ENCODE results near the gene DPF1. TPM values are rescaled to one million over a fixed set of nuclear protein-coding genes. Genes with fewer than 3 reads are reported as not detected.
A peak's percentile ranks its signal among the peaks of the same experiment; 100 is the strongest.
"Not testable (repeated sequence)": the region's sequence is repeated elsewhere in the genome, so short reads cannot be mapped to it uniquely, and the experiment has no call there.

Gene DPF1
- total RNA-seq, 1 experiment from 2014 or later = 10.5 TPM

GRCh38 chr19:38261942-38262341 is 37.9 kb upstream of the DPF1 start:
- DNase-seq (ENCODE audit: low read depth in 1 of 2, low spot score in 2 of 2); H3K27me3 ChIP-seq (replicated peaks); H3K9me3 ChIP-seq (replicated peaks); H3K4me3 ChIP-seq; H3K27ac ChIP-seq; H3K36me3 ChIP-seq: not testable (repeated sequence)
- peaks cover 12% of the 10 kb centered on the region for H3K4me1 ChIP-seq (replicated peaks)

- H3K4me3 ChIP-seq = peak overlapping the region; percentile 31; the same call in 1 of the 2 replicates
- H3K4me1 ChIP-seq (replicated peaks) = peaks cover 39% of the 10 kb centered on the region
- H3K36me3 ChIP-seq = no peaks in the 10 kb centered on the region
- peaks cover 9% of the 10 kb centered on the region; the same call in 1 of the 2 replicates for H3K27me3 ChIP-seq (replicated peaks)
- no peak overlapping the region for H3K27ac ChIP-seq
- DNase-seq (ENCODE audit: low read depth in 1 of 2, low spot score in 2 of 2) = no peak
- no peaks in the 10 kb centered on the region for H3K9me3 ChIP-seq (replicated peaks)
Observed at GRCh38 chr19:38255383-38256014, 31.5 kb upstream of the DPF1 start.

- Histone ChIP-seq H3K27ac (no peak overlapping the region), H3K9me3 (replicated peaks) (no peaks in the 10 kb centered on the region), H3K27me3 (replicated peaks) (peaks cover 9% of the 10 kb centered on the region; the same call in 1 of the 2 replicates), H3K36me3 (no peaks in the 10 kb centered on the region), H3K4me1 (replicated peaks) (peaks cover 39% of the 10 kb centered on the region), H3K4me3 (no peak overlapping the region)
- DNase-seq (ENCODE audit: low read depth in 1 of 2, low spot score in 2 of 2) = no peak
Observed at GRCh38 chr19:38253788-38254187, 29.8 kb upstream of the DPF1 start.

GRCh38 chr19:38252941-38253691 is 29.1 kb upstream of the DPF1 start:
- H3K27ac ChIP-seq = no peak overlapping the region

GRCh38 chr19:38252385-38252784 is 28.4 kb upstream of the DPF1 start:
- no peak overlapping the region for H3K27ac ChIP-seq
- H3K27me3 ChIP-seq (replicated peaks) = peaks cover 9% of the 10 kb centered on the region; the same call in 1 of the 2 replicates
- no peaks in the 10 kb centered on the region for H3K36me3 ChIP-seq
- H3K4me3 ChIP-seq = no peak overlapping the region
- H3K4me1 ChIP-seq (replicated peaks) = peaks cover 39% of the 10 kb centered on the region
- H3K9me3 ChIP-seq (replicated peaks) = no peaks in the 10 kb centered on the region
- DNase-seq (ENCODE audit: low read depth in 1 of 2, low spot score in 2 of 2) = no peak

More at GRCh38 chr19:38252941-38253691, 29.1 kb upstream of the DPF1 start:
- H3K4me3 ChIP-seq = no peak overlapping the region
- peaks cover 39% of the 10 kb centered on the region for H3K4me1 ChIP-seq (replicated peaks)
- peaks cover 9% of the 10 kb centered on the region; the same call in 1 of the 2 replicates for H3K27me3 ChIP-seq (replicated peaks)
- no peak for DNase-seq (ENCODE audit: low read depth in 1 of 2, low spot score in 2 of 2)
- H3K36me3 ChIP-seq = no peaks in the 10 kb centered on the region
- no peaks in the 10 kb centered on the region for H3K9me3 ChIP-seq (replicated peaks)

GRCh38 chr19:38251564-38252051 is 27.6 kb upstream of the DPF1 start:
- Histone ChIP-seq H3K4me1 (replicated peaks) (peaks cover 37% of the 10 kb centered on the region), H3K27ac (no peak overlapping the region), H3K9me3 (replicated peaks) (no peaks in the 10 kb centered on the region), H3K36me3 (no peaks in the 10 kb centered on the region), H3K27me3 (replicated peaks) (peaks cover 7% of the 10 kb centered on the region; the same call in 1 of the 2 replicates), H3K4me3 (no peak overlapping the region)
- no peak for DNase-seq (ENCODE audit: low read depth in 1 of 2, low spot score in 2 of 2)

GRCh38 chr19:38250821-38251563 is 27.0 kb upstream of the DPF1 start:
- no peak for DNase-seq (ENCODE audit: low read depth in 1 of 2, low spot score in 2 of 2)
- Histone ChIP-seq H3K27me3 (replicated peaks) (peaks cover under 1% of the 10 kb centered on the region; the same call in 1 of the 2 replicates), H3K36me3 (no peaks in the 10 kb centered on the region), H3K4me3 (no peak overlapping the region), H3K27ac (no peak overlapping the region), H3K4me1 (replicated peaks) (peaks cover 31% of the 10 kb centered on the region), H3K9me3 (replicated peaks) (no peaks in the 10 kb centered on the region)

GRCh38 chr19:38250428-38250820 is 26.4 kb upstream of the DPF1 start:
- no peak for DNase-seq (ENCODE audit: low read depth in 1 of 2, low spot score in 2 of 2)
- Histone ChIP-seq H3K27me3 (replicated peaks) (no peaks in the 10 kb centered on the region), H3K36me3 (no peaks in the 10 kb centered on the region), H3K27ac (no peak overlapping the region), H3K4me1 (replicated peaks) (peaks cover 25% of the 10 kb centered on the region), H3K9me3 (replicated peaks) (no peaks in the 10 kb centered on the region), H3K4me3 (no peak overlapping the region)

GRCh38 chr19:38248421-38248820 is 24.4 kb upstream of the DPF1 start:
- no peak for DNase-seq (ENCODE audit: low read depth in 1 of 2, low spot score in 2 of 2)
- Histone ChIP-seq H3K27me3 (replicated peaks) (no peaks in the 10 kb centered on the region), H3K9me3 (replicated peaks) (no peaks in the 10 kb centered on the region), H3K36me3 (no peaks in the 10 kb centered on the region), H3K4me1 (replicated peaks) (peaks cover 17% of the 10 kb centered on the region), H3K27ac (no peak overlapping the region), H3K4me3 (no peak overlapping the region)

GRCh38 chr19:38247734-38248268 is 23.8 kb upstream of the DPF1 start:
- no peak for DNase-seq (ENCODE audit: low read depth in 1 of 2, low spot score in 2 of 2)
- peaks cover 11% of the 10 kb centered on the region for H3K4me1 ChIP-seq (replicated peaks)
- H3K36me3 ChIP-seq = no peaks in the 10 kb centered on the region
- no peak overlapping the region for H3K4me3 ChIP-seq
- H3K27me3 ChIP-seq (replicated peaks) = no peaks in the 10 kb centered on the region; the same call in 1 of the 2 replicates
- no peak overlapping the region for H3K27ac ChIP-seq
- no peaks in the 10 kb centered on the region for H3K9me3 ChIP-seq (replicated peaks)

GRCh38 chr19:38247126-38247525 is 23.1 kb upstream of the DPF1 start:
- no peak for DNase-seq (ENCODE audit: low read depth in 1 of 2, low spot score in 2 of 2)
- no peak overlapping the region for H3K4me3 ChIP-seq
- no peak overlapping the region for H3K27ac ChIP-seq

GRCh38 chr19:38245826-38246498 is 21.9 kb upstream of the DPF1 start:
- no peak overlapping the region for H3K4me3 ChIP-seq
- no peaks in the 10 kb centered on the region; the same call in 1 of the 2 replicates for H3K27me3 ChIP-seq (replicated peaks)
- H3K36me3 ChIP-seq = no peaks in the 10 kb centered on the region
- DNase-seq (ENCODE audit: low read depth in 1 of 2, low spot score in 2 of 2) = no peak
- no peaks in the 10 kb centered on the region for H3K9me3 ChIP-seq (replicated peaks)
- H3K4me1 ChIP-seq (replicated peaks) = no peaks in the 10 kb centered on the region; the same call in 1 of the 2 replicates
- no peak overlapping the region for H3K27ac ChIP-seq

More at GRCh38 chr19:38247126-38247525, 23.1 kb upstream of the DPF1 start:
- no peaks in the 10 kb centered on the region; the same call in 1 of the 2 replicates for H3K27me3 ChIP-seq (replicated peaks)
- H3K36me3 ChIP-seq = no peaks in the 10 kb centered on the region
- peaks cover 9% of the 10 kb centered on the region for H3K4me1 ChIP-seq (replicated peaks)
- no peaks in the 10 kb centered on the region for H3K9me3 ChIP-seq (replicated peaks)

- H3K9me3 ChIP-seq (replicated peaks) = no peaks in the 10 kb centered on the region
Observed at GRCh38 chr19:38243279-38243673, 19.3 kb upstream of the DPF1 start.

More at GRCh38 chr19:38243279-38243673, 19.3 kb upstream of the DPF1 start:
- Histone ChIP-seq H3K4me3 (peak overlapping the region; percentile 21), H3K27me3 (replicated peaks) (no peaks in the 10 kb centered on the region; the same call in 1 of the 2 replicates), H3K36me3 (no peaks in the 10 kb centered on the region), H3K27ac (no peak overlapping the region), H3K4me1 (replicated peaks) (no peaks in the 10 kb centered on the region; the same call in 1 of the 2 replicates)
- DNase-seq (ENCODE audit: low read depth in 1 of 2, low spot score in 2 of 2) = no peak

Data from SJSA1 (cell line).